NCI-H2227 (cell line): Measurements from ENCODE around the gene ZNF439.
"Not testable (repeated sequence)": the region's sequence is repeated elsewhere in the genome, so short reads cannot be mapped to it uniquely, and the experiment has no call there.

ENCODE experiments used
- DNase-seq: peaks from one replicate; lab custom pipeline; 2025; ENCODE audit not compliant: unreplicated experiment; lab: John Stamatoyannopoulos, UW

The ZNF439 gene

GRCh38 chr19:11848594-11849469 lies at the start of gene ZNF439:
Gene ZNF439 (plus strand): TSS chr19:11848726. CDS start chr19:11848868, 142 bp downstream.
- peak; percentile 80 for DNase-seq

- no peak for DNase-seq
These were observed 42.0 kb upstream of the ZNF439 start for GRCh38 chr19:11806354-11807098.

GRCh38 chr19:11807099-11807380 lies 41.5 kb upstream of the ZNF439 start:
- DNase-seq, result no peak

GRCh38 chr19:11813703-11814028 lies 34.9 kb upstream of the ZNF439 start:
- no peak for DNase-seq

- DNase-seq, result peak; percentile 88
These were observed 34.4 kb upstream of the ZNF439 start, which contains the start of gene ZNF440 for GRCh38 chr19:11814029-11814699. Gene ZNF440 (plus strand): TSS chr19:11814273. CDS start chr19:11814448, 175 bp downstream.

GRCh38 chr19:11814700-11815035 lies 33.9 kb upstream of the ZNF439 start:
- DNase-seq, result no peak

GRCh38 chr19:11821474-11822109 lies 26.9 kb upstream of the ZNF439 start:
- no peak for DNase-seq

- not testable (repeated sequence) for DNase-seq
These were observed 19.3 kb upstream of the ZNF439 start for GRCh38 chr19:11828957-11829876.

GRCh38 chr19:11832253-11832912 lies 16.1 kb upstream of the ZNF439 start:
- no peak for DNase-seq

- no peak for DNase-seq
These were observed 15.0 kb upstream of the ZNF439 start for GRCh38 chr19:11833541-11833940.

GRCh38 chr19:11835626-11836066 lies 12.9 kb upstream of the ZNF439 start:
- not testable (repeated sequence) for DNase-seq

- DNase-seq, result no peak
These were observed 4.8 kb upstream of the ZNF439 start for GRCh38 chr19:11843722-11844121.

- DNase-seq, result not testable (repeated sequence)
These were observed 911 bp upstream of the ZNF439 start for GRCh38 chr19:11847615-11848014.

- no peak for DNase-seq
These were observed 329 bp upstream of the ZNF439 start for GRCh38 chr19:11848200-11848593.

- not testable (repeated sequence) for DNase-seq
These were observed 1.8 kb downstream of the ZNF439 start for GRCh38 chr19:11850289-11850688.

GRCh38 chr19:11853358-11853757 lies 4.8 kb downstream of the ZNF439 start:
- DNase-seq, result no peak

GRCh38 chr19:11856596-11857250 lies 8.2 kb downstream of the ZNF439 start:
- DNase-seq, result no peak

GRCh38 chr19:11860721-11861120 lies 12.2 kb downstream of the ZNF439 start:
- no peak for DNase-seq

GRCh38 chr19:11861301-11861700 lies 12.8 kb downstream of the ZNF439 start:
- no peak for DNase-seq
